ENCODE measurements around the gene CTRB2. TPM values are rescaled to one million over a fixed set of nuclear protein-coding genes. Genes with fewer than 3 reads are reported as not detected.

The CTRB2 gene
- total RNA-seq, 4 donors from 2014 or later = 1.9 TPM; not detected in 3

GRCh38 chr16:75238853-75239541 lies 32.0 kb upstream of the CTRB2 start:
- TF ChIP-seq POLR2A (IDR thresholded peaks at IDR 0.05) (no peak), CTCF (IDR thresholded peaks at IDR 0.05) (no peak)
- intact Hi-C loops (cut with DNase I; ENCODE audit: low total_unique reads) = loop anchor here (5.0 kb wide), 2 partner anchors 148 to 163 kb away; no protein-coding TSS in a partner anchor
- DNase-seq (ENCODE audit: low spot score in 2 of 2) = no peak
- 23 to 34% methylated on average over 7 to 15 of the region's 16 CpGs for WGBS, 2 donors
- no peak overlapping the region for H3K4me3 ChIP-seq (ENCODE audit: low read depth, poor library complexity, severe bottlenecking)

GRCh38 chr16:75238132-75238852 lies 31.3 kb upstream of the CTRB2 start:
- H3K4me3 ChIP-seq (ENCODE audit: low read depth, poor library complexity, severe bottlenecking) = no peak overlapping the region
- peak in 1 of 2 donors; percentile 94 for DNase-seq (ENCODE audit: low spot score in 2 of 2)
- TF ChIP-seq CTCF (IDR thresholded peaks at IDR 0.05) (no peak), POLR2A (IDR thresholded peaks at IDR 0.05) (no peak)
- WGBS, 2 donors = 28 to 47% methylated on average over 14 to 16 of the region's 25 CpGs
- intact Hi-C loops (cut with DNase I; ENCODE audit: low total_unique reads) = loop anchor here (5.0 kb wide), 2 partner anchors 149 to 164 kb away; no protein-coding TSS in a partner anchor

- H3K4me3 ChIP-seq (ENCODE audit: low read depth, poor library complexity, severe bottlenecking) = no peak overlapping the region
- intact Hi-C loops (cut with DNase I; ENCODE audit: low total_unique reads) = loop anchor here (5.0 kb wide), 2 partner anchors 150 to 165 kb away; no protein-coding TSS in a partner anchor
Observed at GRCh38 chr16:75237398-75238131, 30.6 kb upstream of the CTRB2 start.

GRCh38 chr16:75236736-75237397 lies 29.9 kb upstream of the CTRB2 start:
- H3K4me3 ChIP-seq (ENCODE audit: low read depth, poor library complexity, severe bottlenecking) = no peak overlapping the region
- intact Hi-C loops (cut with DNase I; ENCODE audit: low total_unique reads) = loop anchor here (5.0 kb wide), 2 partner anchors 150 to 165 kb away; no protein-coding TSS in a partner anchor
- TF ChIP-seq CTCF (IDR thresholded peaks at IDR 0.05) = no peak
- no peak for TF ChIP-seq POLR2A (IDR thresholded peaks at IDR 0.05)
- DNase-seq (ENCODE audit: low spot score in 2 of 2) = no peak
- 92 to 94% methylated on average over 11 to 26 of the region's 28 CpGs for WGBS, 2 donors

More at GRCh38 chr16:75237398-75238131, 30.6 kb upstream of the CTRB2 start:
- no peak for TF ChIP-seq POLR2A (IDR thresholded peaks at IDR 0.05)
- no peak for TF ChIP-seq CTCF (IDR thresholded peaks at IDR 0.05)
- no peak for DNase-seq (ENCODE audit: low spot score in 2 of 2)
- WGBS, 2 donors = 84 to 89% methylated on average over 15 to 18 of the region's 18 CpGs

- no peak for DNase-seq (ENCODE audit: low spot score in 2 of 2)
- intact Hi-C loops (cut with DNase I; ENCODE audit: low total_unique reads) = loop anchor here (5.0 kb wide), 2 partner anchors 151 to 166 kb away; no protein-coding TSS in a partner anchor
- H3K4me3 ChIP-seq (ENCODE audit: low read depth, poor library complexity, severe bottlenecking) = no peak overlapping the region
- WGBS, 2 donors = 79 to 80% methylated on average over 7 of the region's 7 CpGs
- TF ChIP-seq POLR2A (IDR thresholded peaks at IDR 0.05) (no peak), CTCF (IDR thresholded peaks at IDR 0.05) (no peak)
Observed at GRCh38 chr16:75236232-75236631, 29.3 kb upstream of the CTRB2 start.

All from lower leg skin (tissue), 4 donors.